ENCODE data around the gene SYNDIG1.
"Not testable (repeated sequence)": the region's sequence is repeated elsewhere in the genome, so short reads cannot be mapped to it uniquely, and the experiment has no call there.

SYNDIG1 gene

GRCh38 chr20:24607402-24607801 lies 138.0 kb downstream of the SYNDIG1 start:
- no peak for FAIRE-seq
- DNase-seq (ENCODE audit: low spot score), result no peak

GRCh38 chr20:24608926-24609667 lies 139.7 kb downstream of the SYNDIG1 start:
- FAIRE-seq, result no peak
- no peak for DNase-seq (ENCODE audit: low spot score)

- DNase-seq (ENCODE audit: low spot score) (no peak), FAIRE-seq (no peak)
These were observed 140.3 kb downstream of the SYNDIG1 start for GRCh38 chr20:24609757-24610156.

GRCh38 chr20:24610341-24611115 lies 141.1 kb downstream of the SYNDIG1 start:
- FAIRE-seq (no peak), DNase-seq (ENCODE audit: low spot score) (no peak)

- FAIRE-seq, result no peak
- no peak for DNase-seq (ENCODE audit: low spot score)
These were observed 142.1 kb downstream of the SYNDIG1 start for GRCh38 chr20:24611360-24612140.

- DNase-seq (ENCODE audit: low spot score) (no peak), FAIRE-seq (no peak)
These were observed 143.7 kb downstream of the SYNDIG1 start for GRCh38 chr20:24612799-24613775.

GRCh38 chr20:24614341-24614740 lies 144.9 kb downstream of the SYNDIG1 start:
- DNase-seq (ENCODE audit: low spot score), result no peak

GRCh38 chr20:24615353-24615752 lies 145.9 kb downstream of the SYNDIG1 start:
- DNase-seq (ENCODE audit: low spot score), result no peak

More at GRCh38 chr20:24614341-24614740, 144.9 kb downstream of the SYNDIG1 start:
- FAIRE-seq, result no peak

GRCh38 chr20:24616258-24617079 lies 147.0 kb downstream of the SYNDIG1 start:
- DNase-seq (ENCODE audit: low spot score), result no peak
- FAIRE-seq, result no peak

More at GRCh38 chr20:24615353-24615752, 145.9 kb downstream of the SYNDIG1 start:
- no peak for FAIRE-seq

- no peak for FAIRE-seq
These were observed 147.6 kb downstream of the SYNDIG1 start for GRCh38 chr20:24617080-24617432.

GRCh38 chr20:24617757-24618450 lies 148.5 kb downstream of the SYNDIG1 start:
- FAIRE-seq, result no peak

More at GRCh38 chr20:24617080-24617432, 147.6 kb downstream of the SYNDIG1 start:
- DNase-seq (ENCODE audit: low spot score), result no peak

GRCh38 chr20:24618739-24619138 lies 149.3 kb downstream of the SYNDIG1 start:
- no peak for FAIRE-seq
- DNase-seq (ENCODE audit: low spot score), result no peak

More at GRCh38 chr20:24617757-24618450, 148.5 kb downstream of the SYNDIG1 start:
- DNase-seq (ENCODE audit: low spot score), result no peak

- FAIRE-seq (no peak), DNase-seq (ENCODE audit: low spot score) (no peak)
These were observed 149.8 kb downstream of the SYNDIG1 start for GRCh38 chr20:24619212-24619611.

GRCh38 chr20:24620937-24621519 lies 151.6 kb downstream of the SYNDIG1 start:
- FAIRE-seq (no peak), DNase-seq (ENCODE audit: low spot score) (no peak)

- FAIRE-seq, result no peak
- DNase-seq (ENCODE audit: low spot score), result no peak
These were observed 153.4 kb downstream of the SYNDIG1 start for GRCh38 chr20:24622856-24623255.

GRCh38 chr20:24626141-24626540 lies 156.7 kb downstream of the SYNDIG1 start:
- not testable (repeated sequence) for FAIRE-seq; DNase-seq (ENCODE audit: low spot score)

GRCh38 chr20:24627291-24627690 lies 157.9 kb downstream of the SYNDIG1 start:
- FAIRE-seq (no peak), DNase-seq (ENCODE audit: low spot score) (peak; percentile 53)

GRCh38 chr20:24627926-24628325 lies 158.5 kb downstream of the SYNDIG1 start:
- no peak for FAIRE-seq

GRCh38 chr20:24628985-24629384 lies 159.6 kb downstream of the SYNDIG1 start:
- DNase-seq (ENCODE audit: low spot score) (no peak), FAIRE-seq (no peak)

More at GRCh38 chr20:24627926-24628325, 158.5 kb downstream of the SYNDIG1 start:
- DNase-seq (ENCODE audit: low spot score), result no peak
